Mononuclear cell (primary cell): ENCODE data around the gene WNT1. TPM values are rescaled to one million over a fixed set of nuclear protein-coding genes. Genes with fewer than 3 reads are reported as not detected.

Experiments used
- H3K27me3 ChIP-seq: 2 replicates; pipeline ENCODE4 v1.6.0; 2011; ENCODE audit warnings: low read length, control low read depth; ENCODE audit not compliant: insufficient read depth
- H3K4me1 ChIP-seq: 2 replicates; pipeline ENCODE4 v1.5.1; 2011; ENCODE audit warnings: mild to moderate bottlenecking, low read length, control low read depth; ENCODE audit not compliant: insufficient read depth
- H3K4me3 ChIP-seq: 2 replicates; pipeline ENCODE4 v1.5.1; 2011; ENCODE audit warnings: mild to moderate bottlenecking, low read length, moderate library complexity
- H3K9me3 ChIP-seq: 2 replicates; pipeline ENCODE4 v1.5.1; 2011; ENCODE audit warnings: low read depth, mild to moderate bottlenecking, control low read depth, low read length
- total RNA-seq: library from RNA; depleted of rRNA; stranded (reverse); fragments of >200 nt; gene quantifications from one replicate; pipeline ENCODE4 v1.2.3, GENCODE V29; 2012

Gene WNT1
- total RNA-seq, 1 donor: 0.10 TPM

DNA sequence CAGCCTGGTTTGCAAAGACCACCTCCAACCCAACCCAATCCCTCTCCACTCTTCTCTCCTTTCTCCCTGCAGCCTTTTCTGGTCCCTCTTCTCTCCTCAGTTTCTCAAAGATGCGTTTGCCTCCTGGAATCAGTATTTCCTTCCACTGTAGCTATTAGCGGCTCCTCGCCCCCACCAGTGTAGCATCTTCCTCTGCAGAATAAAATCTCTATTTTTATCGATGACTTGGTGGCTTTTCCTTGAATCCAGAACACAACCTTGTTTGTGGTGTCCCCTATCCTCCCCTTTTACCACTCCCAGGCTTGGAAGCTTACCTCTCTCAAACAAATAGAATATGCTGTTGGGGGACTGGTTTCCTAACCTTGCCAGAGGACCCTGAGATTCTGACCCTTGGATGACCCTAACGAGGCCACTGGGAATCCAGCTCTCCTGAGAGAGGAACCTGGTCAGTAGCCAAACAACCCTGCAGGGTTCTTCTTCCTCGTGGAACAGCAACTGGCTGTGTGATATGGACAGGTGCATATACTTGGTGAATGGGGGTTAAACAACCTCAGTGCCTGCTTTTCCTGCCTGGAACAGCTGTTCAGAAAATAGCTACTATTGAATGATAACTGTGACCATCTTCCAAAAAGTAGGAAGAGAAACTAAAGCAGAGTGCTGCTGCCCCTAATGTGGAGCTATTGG, 4.4 kb downstream of the WNT1 start:
- H3K9me3 ChIP-seq: no peaks in the 10 kb centered on the region
- H3K27me3 ChIP-seq: peaks cover 73% of the 10 kb centered on the region
- H3K4me3 ChIP-seq: no peak overlapping the region
- H3K4me1 ChIP-seq: peaks cover 42% of the 10 kb centered on the region

DNA sequence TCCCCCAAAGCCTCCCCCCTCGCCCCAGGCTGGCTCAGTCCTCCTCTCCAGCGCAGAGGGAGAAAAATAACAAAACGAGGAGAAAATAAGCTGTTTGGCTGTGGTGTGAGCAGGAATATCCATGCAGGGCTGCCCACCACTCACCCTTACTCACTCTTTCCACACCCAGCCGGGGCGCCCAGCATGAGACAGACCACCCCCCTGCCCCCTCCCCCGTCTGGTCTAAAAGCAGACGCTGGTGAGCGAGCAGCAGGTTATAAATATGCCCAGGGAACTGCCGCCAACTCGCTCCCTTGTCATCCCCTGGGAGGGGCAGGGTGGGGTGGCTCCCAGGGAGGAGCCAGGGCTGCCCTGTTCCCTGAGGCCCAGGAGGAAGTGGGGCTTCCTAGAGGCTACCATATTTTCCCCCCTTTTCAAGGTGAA, 7.4 kb downstream of the WNT1 start:
- Histone ChIP-seq H3K4me1 (peaks cover 13% of the 10 kb centered on the region), H3K9me3 (no peaks in the 10 kb centered on the region)

DNA sequence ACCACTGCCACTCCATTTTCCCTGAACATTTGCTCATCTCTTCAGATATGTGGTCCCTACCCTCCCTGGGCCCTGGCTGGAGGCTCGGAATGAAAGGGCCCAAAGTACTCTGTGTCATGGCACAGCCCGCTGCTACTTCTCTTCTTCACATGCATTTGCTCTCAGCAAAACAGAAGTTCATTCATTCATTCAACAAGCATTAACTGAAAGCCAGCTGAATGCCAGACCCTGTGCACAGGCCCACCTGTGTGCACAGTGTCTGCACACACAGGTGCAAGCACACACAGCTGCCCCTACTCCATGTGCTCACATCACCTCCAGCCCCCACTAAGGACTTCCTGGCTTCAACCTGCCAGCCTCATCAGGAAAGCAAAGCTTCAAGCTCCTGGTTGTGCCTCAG, 7.8 kb downstream of the WNT1 start:
- Histone ChIP-seq H3K4me1 (peaks cover 9% of the 10 kb centered on the region), H3K9me3 (no peaks in the 10 kb centered on the region), H3K27me3 (peaks cover 55% of the 10 kb centered on the region), H3K4me3 (no peak overlapping the region)

More for the DNA sequence above, 7.4 kb downstream of the WNT1 start:
- Histone ChIP-seq H3K27me3 (peaks cover 59% of the 10 kb centered on the region), H3K4me3 (no peak overlapping the region)

DNA sequence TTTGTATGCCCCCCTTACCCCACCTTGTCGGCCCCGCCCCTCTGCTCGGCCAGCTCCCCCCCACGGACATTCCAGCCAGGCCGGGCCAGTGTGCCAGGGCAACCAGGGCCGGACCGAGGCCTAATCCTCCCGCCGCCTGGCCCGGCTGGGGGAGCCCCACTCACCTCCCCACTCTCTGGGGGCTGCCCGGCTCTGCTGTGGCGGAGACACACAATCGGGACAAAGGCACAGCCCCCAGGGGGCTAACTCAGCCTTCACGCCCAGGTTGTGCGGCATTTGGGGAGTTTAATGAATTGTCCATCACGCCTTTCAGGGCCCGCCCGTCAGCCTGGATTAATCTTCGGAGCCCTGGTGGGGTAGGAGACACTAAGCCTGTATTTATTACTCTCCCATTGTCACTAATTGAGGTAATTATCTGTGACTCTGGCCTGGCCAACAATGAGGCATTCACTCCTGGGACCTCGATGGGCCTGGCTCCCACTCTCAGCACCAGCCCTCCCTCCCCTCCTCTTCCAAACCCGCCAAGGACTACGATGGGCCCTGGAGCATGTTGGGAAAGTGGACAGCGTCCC, 8.7 kb downstream of the WNT1 start:
- Histone ChIP-seq H3K4me3 (no peak overlapping the region), H3K9me3 (no peaks in the 10 kb centered on the region), H3K4me1 (no peaks in the 10 kb centered on the region), H3K27me3 (peaks cover 46% of the 10 kb centered on the region)

DNA sequence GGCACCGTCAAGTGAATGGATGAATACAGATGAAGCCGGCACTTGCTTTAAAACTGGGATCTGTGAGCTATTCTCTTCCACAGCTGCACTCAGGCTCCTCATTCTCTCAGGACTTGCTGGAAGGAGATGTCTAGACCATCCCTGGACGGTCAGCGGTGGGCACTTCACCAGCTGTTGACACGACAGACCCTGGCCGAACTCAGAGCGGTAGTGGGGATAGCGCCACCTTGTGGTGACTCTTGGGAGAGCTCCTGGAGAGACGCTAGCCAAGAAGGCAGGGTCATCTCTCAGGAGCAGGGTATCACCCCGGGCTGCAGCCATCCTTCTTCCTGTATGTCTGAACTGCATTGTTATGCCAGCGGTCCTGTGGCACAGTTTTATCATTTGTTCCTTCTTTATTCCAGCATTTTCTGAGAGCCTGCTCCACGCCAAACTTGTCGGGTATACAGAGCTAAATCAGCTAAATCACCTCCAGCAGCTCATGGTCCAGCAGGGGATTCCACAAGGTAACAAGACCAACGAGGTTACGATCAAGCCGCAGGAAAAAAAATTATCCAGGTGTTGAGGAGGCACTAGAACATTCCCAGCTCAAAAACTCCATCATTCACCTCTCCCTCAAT, 10.0 kb downstream of the WNT1 start:
- H3K4me1 ChIP-seq: no peaks in the 10 kb centered on the region
- H3K27me3 ChIP-seq: peaks cover 38% of the 10 kb centered on the region
- no peaks in the 10 kb centered on the region for H3K9me3 ChIP-seq
- H3K4me3 ChIP-seq: no peak overlapping the region

DNA sequence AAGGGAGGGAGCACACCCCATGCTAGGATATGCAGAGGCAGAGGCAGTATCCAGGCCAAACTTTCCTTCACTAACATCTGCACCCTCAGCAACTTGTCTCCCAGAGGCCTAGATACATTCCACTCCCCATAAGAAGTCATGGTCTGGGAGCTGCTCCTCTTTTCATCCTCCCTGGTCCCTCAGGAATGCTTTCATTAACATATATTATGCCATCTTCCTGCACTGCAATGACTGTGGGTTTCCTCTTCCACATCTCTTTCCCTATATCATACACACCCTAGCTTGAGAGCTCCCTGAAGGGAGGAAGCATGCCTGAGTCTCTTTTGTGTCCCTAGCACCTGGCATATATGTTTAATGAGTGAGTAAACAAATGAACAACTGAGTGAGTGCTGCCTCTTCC, 12.4 kb downstream of the WNT1 start:
- no peak overlapping the region for H3K4me3 ChIP-seq
- no peaks in the 10 kb centered on the region for H3K9me3 ChIP-seq
- peaks cover 6% of the 10 kb centered on the region for H3K4me1 ChIP-seq
- H3K27me3 ChIP-seq: peaks cover 46% of the 10 kb centered on the region

DNA sequence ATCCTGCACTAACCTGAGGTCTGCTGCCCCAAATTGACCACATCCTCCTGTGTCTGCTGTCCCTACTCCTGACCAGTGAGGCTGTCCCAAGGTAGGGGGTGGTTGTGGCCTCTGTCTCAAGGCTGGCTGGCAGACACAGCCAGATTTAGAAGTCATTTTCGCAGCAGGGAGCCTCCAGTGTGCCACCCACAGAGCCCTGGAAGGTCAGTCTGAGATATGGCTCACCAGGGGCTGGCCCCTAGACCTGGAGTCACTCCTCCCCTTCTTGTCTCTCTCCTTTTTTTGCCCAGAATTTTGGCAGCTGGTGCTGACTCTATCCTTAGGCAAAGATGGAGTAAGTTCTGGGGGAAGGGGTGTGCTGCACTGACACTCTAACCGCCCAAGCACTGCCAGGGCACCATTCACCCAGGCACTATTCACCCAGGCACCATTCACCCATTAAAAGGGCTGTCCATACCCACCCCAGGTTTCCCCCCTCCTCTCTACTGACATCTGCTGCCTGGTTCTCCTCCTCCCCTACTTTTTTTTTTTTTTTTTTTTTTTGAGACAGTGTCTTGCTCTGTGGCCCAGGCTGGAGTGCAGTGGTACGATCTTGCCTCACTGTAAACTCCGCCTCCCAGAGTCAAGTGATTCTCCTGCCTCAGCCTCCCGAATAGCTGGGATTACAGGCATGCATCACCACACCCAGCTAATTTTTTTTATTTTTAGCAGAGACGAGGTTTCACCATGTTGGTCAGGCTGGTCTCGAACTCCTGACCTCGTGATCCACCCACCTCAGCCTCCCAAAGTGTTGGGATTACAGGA, 13.3 kb downstream of the WNT1 start:
- Histone ChIP-seq H3K9me3 (no peaks in the 10 kb centered on the region), H3K4me1 (peaks cover 6% of the 10 kb centered on the region), H3K4me3 (no peak overlapping the region), H3K27me3 (peaks cover 49% of the 10 kb centered on the region)

DNA sequence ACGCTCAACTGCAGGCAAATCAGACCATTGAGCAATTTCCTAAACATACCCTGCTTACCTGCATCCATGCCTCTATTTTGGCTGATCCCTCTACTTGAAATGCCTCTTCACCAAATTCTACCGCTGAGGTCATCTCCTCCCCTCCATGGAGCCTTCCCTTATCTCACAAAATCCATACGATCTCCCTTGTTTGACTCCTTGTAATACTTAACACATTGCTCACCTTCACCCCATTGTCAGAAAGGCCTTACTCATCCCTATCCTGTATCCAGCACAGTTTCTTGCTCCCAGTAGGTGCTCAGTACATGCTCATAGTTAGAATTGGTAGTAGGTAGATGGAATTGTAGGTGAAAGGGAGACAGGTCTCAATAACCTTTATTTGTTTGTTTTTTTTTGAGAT, 15.7 kb downstream of the WNT1 start:
- H3K4me3 ChIP-seq: no peak overlapping the region
- peaks cover 57% of the 10 kb centered on the region for H3K27me3 ChIP-seq
- peaks cover 25% of the 10 kb centered on the region for H3K4me1 ChIP-seq
- no peaks in the 10 kb centered on the region for H3K9me3 ChIP-seq

DNA sequence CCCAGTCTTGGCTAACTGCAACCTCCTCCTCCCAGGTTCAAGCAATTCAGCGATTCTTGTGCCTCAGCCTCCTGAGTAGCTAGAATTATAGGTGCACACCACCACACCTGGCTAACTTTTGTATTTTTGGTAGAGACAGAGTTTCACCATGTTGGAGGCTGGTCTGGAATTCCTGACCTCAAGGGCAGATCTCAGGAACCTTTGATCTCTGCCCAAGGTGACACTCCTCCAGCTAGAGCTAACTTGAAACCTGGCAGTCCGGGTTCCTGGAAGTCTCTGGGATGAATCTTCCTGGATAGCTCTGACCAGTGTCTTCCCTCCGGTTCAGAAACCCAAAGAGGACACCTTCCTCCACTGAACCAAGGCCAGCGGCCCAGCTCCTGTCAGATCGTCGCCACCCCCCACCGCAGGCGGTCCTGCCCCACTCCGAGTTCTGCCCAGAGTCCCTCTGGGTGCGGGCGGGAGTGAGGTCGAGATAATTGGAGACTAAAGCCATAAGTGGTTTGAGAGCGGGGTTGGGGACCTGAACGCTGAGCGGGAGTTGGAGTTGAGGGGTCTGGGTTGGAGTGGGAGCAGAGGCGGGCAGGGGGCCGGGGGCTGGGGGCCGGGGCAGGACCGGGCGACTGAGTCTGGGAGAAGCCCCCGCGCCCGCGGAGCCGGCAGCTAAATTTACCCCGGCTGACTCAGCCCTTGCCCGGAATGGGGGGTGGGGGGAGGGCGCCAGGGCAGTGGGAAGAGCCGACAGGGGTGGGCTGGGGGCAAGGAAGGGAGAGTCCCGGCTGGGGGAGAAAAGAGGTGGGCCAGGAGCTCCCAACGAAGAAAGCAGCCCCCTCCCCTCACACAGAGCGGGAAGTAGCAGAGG, 16.3 kb downstream of the WNT1 start:
- Histone ChIP-seq H3K4me3 (no peak overlapping the region), H3K4me1 (peaks cover 31% of the 10 kb centered on the region), H3K9me3 (no peaks in the 10 kb centered on the region), H3K27me3 (peaks cover 56% of the 10 kb centered on the region)

DNA sequence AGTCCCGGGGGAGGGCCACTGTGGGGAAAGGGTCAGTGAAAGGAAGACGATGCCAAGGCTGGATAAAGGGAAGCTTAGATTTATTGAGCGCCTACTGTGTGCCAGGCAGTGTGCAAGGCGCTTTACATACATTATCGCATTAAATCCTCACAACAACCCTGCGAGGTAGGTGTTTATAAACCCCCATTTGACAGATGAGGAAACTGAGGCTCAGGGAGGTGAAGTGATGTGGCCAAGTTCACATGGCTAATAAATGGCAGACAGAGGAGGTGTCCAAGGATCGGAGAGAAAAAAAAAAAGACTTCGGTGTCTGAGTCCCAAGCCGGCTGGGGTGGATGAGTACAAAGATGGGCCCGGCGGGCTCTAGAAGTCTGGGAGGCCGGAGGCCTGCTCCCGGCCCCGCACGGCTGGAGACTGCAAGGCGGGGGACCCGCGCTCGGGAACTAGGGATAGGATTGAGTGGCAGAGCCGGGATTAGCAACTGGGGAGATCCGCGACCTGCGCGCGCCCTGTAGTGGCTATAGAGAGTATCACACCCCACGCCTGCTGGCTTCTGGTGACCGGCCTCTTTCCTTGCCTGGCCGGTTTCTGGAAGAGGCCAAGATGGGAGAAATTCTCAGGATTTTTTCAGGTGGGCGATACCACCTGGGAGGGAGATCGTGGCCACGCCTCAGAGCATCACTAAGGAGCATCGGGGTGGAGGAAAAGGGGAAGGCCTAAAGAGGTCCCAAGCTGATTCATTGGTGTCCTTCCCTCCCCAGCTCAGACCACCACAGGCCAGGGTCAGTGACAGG, 17.2 kb downstream of the WNT1 start:
- H3K4me1 ChIP-seq: peaks cover 37% of the 10 kb centered on the region
- no peak overlapping the region for H3K4me3 ChIP-seq
- H3K9me3 ChIP-seq: no peaks in the 10 kb centered on the region
- peaks cover 59% of the 10 kb centered on the region for H3K27me3 ChIP-seq

DNA sequence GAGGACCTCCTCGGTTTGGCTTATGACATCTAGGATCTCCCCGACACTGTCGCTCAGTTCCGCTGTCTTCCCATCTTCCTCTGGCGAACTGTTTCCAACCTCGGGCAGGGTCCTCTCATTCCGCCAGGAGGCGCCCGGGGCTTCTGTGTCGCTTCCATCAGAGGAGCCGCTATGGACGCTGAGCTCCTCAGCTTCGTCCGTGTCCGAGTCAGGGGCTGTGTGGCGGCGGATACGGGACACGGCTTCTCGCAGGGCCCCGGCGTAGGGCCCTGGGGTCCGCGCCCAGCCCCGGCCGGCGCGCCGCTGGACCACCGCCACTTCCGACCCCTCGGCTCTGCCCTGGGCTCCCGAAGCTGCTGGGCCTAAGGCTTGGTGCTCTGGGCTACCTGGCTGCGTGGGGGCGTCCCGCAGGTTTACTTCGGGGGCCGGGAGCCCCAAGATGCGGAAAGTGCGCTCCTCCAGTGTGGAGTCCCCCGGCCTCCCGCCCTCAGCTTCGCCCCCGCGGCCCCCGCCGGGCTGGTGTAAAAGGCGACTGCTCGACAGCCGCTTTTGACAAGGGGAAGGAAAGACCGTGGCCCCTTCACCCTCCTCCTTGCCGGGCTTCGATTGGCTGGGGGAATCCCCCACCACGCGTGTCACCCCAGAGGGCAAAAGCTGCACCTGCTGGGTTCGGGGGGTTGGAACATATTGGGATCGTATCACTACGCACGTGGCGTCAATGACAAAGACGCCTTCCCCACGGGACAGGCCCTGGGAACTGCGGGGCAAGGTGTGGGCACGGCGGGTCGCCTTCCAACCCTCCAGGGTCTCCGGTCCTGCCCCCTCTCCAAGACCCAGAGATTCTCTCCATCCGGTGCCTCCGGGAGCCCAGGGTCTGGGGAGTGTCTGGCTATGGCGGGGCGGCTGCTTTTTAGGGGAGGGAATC, 18.9 kb downstream of the WNT1 start:
- Histone ChIP-seq H3K9me3 (no peaks in the 10 kb centered on the region), H3K4me3 (peak overlapping the region; percentile 26), H3K27me3 (peaks cover 68% of the 10 kb centered on the region), H3K4me1 (peaks cover 37% of the 10 kb centered on the region)

DNA sequence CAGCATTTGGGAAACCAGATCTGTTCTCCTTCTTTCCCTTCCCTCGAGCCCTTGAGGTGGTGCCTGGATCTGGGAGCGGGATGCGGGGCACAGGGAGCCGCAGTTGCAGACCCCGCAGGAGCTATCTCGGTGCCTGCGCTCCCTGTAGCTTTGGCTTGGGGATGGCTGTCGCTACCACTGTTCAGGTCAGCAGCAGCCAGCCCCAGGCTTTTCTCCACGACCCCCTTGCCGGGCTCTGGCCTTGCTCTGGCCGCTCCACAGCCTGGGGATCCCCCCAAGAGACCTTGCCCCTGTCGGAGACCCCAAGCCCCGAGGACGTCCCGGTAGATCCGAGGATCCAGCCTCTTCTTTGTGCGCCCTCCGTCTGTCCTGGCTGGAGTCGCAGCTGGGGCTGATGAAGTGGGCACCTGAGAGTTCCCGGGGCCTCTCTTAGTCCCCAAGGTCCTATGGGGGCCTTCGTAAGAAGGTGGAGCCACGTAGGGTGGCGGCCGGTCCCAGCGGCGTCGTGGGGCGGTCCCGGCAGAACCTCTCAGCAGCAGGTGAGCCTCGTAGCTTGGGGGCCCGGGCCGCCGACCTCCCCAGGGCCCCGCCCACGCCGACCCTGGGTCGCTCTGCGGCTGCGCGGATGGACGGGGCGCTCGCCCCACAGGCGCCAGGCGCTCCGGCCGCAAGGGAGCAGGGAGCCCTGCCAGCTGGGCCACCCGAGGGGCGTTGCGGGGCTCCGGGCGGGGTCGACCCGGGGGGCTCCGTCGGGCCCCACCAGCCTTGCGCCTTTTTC, 19.8 kb downstream of the WNT1 start:
- no peaks in the 10 kb centered on the region for H3K9me3 ChIP-seq
- H3K4me1 ChIP-seq: peaks cover 37% of the 10 kb centered on the region
- H3K4me3 ChIP-seq: peak overlapping the region; percentile 8
- peaks cover 66% of the 10 kb centered on the region for H3K27me3 ChIP-seq
